ENCODE data around the gene DNAI1. TPM values are rescaled to one million over a fixed set of nuclear protein-coding genes. Genes with fewer than 3 reads are reported as not detected.

The DNAI1 gene
- total RNA-seq, 2 experiments from 2014 or later = not detected

GRCh38 chr9:34450644-34451043, 8.0 kb upstream of the DNAI1 start:
- no peaks in the 10 kb centered on the region for H3K27me3 ChIP-seq (ENCODE audit: control insufficient read depth in 1 of 2, insufficient read depth in 2 of 2, low read length in 2 of 2)
- H3K27ac Mint-ChIP-seq = no peak overlapping the region
- no peak for TF ChIP-seq CTCF (IDR thresholded peaks at IDR 0.05)
- H3K9me3 ChIP-seq (ENCODE audit: control insufficient read depth in 1 of 2, insufficient read depth in 1 of 2, low read length in 2 of 2) = no peaks in the 10 kb centered on the region
- no peaks in the 10 kb centered on the region for H3K4me1 ChIP-seq (ENCODE audit: insufficient read depth, low read length)
- H3K27me3 Mint-ChIP-seq = no peaks in the 10 kb centered on the region
- intact Hi-C loops (cut with DNase I, micrococcal nuclease) = no loop called here
- ATAC-seq (ENCODE audit: poor library complexity) = no peak
- H3K4me3 Mint-ChIP-seq = no peak overlapping the region
- CTCF ChIA-PET = interaction anchor here (0.7 to 1.2 kb wide), 2 partner anchors 141 to 262 kb away, joined by 3 read pairs; no protein-coding TSS in a partner anchor
- no peaks in the 10 kb centered on the region for H3K36me3 ChIP-seq (ENCODE audit: insufficient read depth, low read length)
- H3K4me3 ChIP-seq (ENCODE audit: low read length) = no peak overlapping the region
- no peaks in the 10 kb centered on the region for H3K9me3 Mint-ChIP-seq
- H3K36me3 Mint-ChIP-seq (ENCODE audit: low read depth) = no peaks in the 10 kb centered on the region
- peaks cover 4% of the 10 kb centered on the region for H3K4me1 Mint-ChIP-seq (ENCODE audit: low read depth)
- H3K27ac ChIP-seq (ENCODE audit: low read depth in 1 of 2, low read length in 2 of 2) = no peak overlapping the region
- no peak for DNase-seq
- POLR2A ChIA-PET = no interaction called here

DNA sequence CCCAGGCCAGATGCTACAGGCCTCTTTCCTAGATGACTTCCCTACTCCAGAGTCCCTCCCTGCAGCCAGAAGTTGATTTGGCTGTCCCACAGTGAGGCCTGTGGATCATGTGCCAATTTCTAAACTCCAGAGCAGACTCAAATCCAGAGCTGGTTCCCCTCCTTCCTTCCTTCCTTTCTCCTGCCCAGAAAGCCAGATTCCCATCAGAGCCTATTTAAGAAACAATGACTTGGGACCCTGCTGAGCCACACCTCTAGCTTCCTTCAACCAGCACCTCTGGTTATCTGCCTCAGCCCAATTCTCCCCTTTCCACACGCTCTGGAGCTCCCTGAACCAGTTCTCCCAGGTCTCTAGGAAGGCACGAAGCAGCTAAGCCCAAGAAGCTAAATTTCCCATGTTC, 7.5 kb upstream of the DNAI1 start:
- no peak for DNase-seq
- H3K4me3 ChIP-seq (ENCODE audit: low read length) = no peak overlapping the region
- H3K9me3 ChIP-seq (ENCODE audit: control insufficient read depth in 1 of 2, insufficient read depth in 1 of 2, low read length in 2 of 2) = no peaks in the 10 kb centered on the region
- ATAC-seq (ENCODE audit: poor library complexity) = no peak
- Mint-ChIP-seq H3K27me3 (no peaks in the 10 kb centered on the region), H3K9me3 (no peaks in the 10 kb centered on the region), H3K36me3 (ENCODE audit: low read depth) (no peaks in the 10 kb centered on the region), H3K4me3 (no peak overlapping the region), H3K27ac (no peak overlapping the region), H3K4me1 (ENCODE audit: low read depth) (peaks cover 6% of the 10 kb centered on the region)
- no peaks in the 10 kb centered on the region for H3K27me3 ChIP-seq (ENCODE audit: control insufficient read depth in 1 of 2, insufficient read depth in 2 of 2, low read length in 2 of 2)
- POLR2A ChIA-PET = no interaction called here
- TF ChIP-seq CTCF (IDR thresholded peaks at IDR 0.05) = no peak
- intact Hi-C loops (cut with DNase I, micrococcal nuclease) = no loop called here
- no peak overlapping the region for H3K27ac ChIP-seq (ENCODE audit: low read depth in 1 of 2, low read length in 2 of 2)
- peaks cover 4% of the 10 kb centered on the region for H3K4me1 ChIP-seq (ENCODE audit: insufficient read depth, low read length)
- CTCF ChIA-PET = interaction anchor here (1.2 kb wide), 1 partner anchor 141 kb away, joined by 3 read pairs; no protein-coding TSS in a partner anchor
- no peaks in the 10 kb centered on the region for H3K36me3 ChIP-seq (ENCODE audit: insufficient read depth, low read length)

- H3K36me3 Mint-ChIP-seq (ENCODE audit: low read depth) = no peaks in the 10 kb centered on the region
- H3K4me1 Mint-ChIP-seq (ENCODE audit: low read depth) = peaks cover 11% of the 10 kb centered on the region
- no peak overlapping the region for H3K4me3 ChIP-seq (ENCODE audit: low read length)
- no peak overlapping the region for H3K27ac ChIP-seq (ENCODE audit: low read depth in 1 of 2, low read length in 2 of 2)
- intact Hi-C loops (cut with DNase I, micrococcal nuclease) = no loop called here
- no peak for DNase-seq
- no peak overlapping the region for H3K27ac Mint-ChIP-seq
- no peaks in the 10 kb centered on the region for H3K27me3 ChIP-seq (ENCODE audit: control insufficient read depth in 1 of 2, insufficient read depth in 2 of 2, low read length in 2 of 2)
- H3K27me3 Mint-ChIP-seq = no peaks in the 10 kb centered on the region
- ChIA-PET POLR2A (no interaction called here), CTCF (interaction anchor here (1.2 kb wide), 1 partner anchor 140 kb away, joined by 3 read pairs; no protein-coding TSS in a partner anchor)
- H3K9me3 ChIP-seq (ENCODE audit: control insufficient read depth in 1 of 2, insufficient read depth in 1 of 2, low read length in 2 of 2) = no peaks in the 10 kb centered on the region
- no peaks in the 10 kb centered on the region for H3K9me3 Mint-ChIP-seq
- no peak overlapping the region for H3K4me3 Mint-ChIP-seq
- peaks cover 6% of the 10 kb centered on the region for H3K4me1 ChIP-seq (ENCODE audit: insufficient read depth, low read length)
- TF ChIP-seq CTCF (IDR thresholded peaks at IDR 0.05) = no peak
- no peaks in the 10 kb centered on the region for H3K36me3 ChIP-seq (ENCODE audit: insufficient read depth, low read length)
- no peak for ATAC-seq (ENCODE audit: poor library complexity)
These were observed 7.1 kb upstream of the DNAI1 start for GRCh38 chr9:34451545-34451944.

All from CD4-positive, alpha-beta T cell (primary cell).